Keratinocyte (primary cell): ENCODE measurements around the gene MYL5. TPM values are rescaled to one million over a fixed set of nuclear protein-coding genes. Genes with fewer than 3 reads are reported as not detected.

Source experiments
- DNase-seq: peaks from one replicate; pipeline ENCODE4 v3.0.0-alpha.2; 2011; ENCODE audit warnings: low read depth, missing footprints, low spot score
- FAIRE-seq: peaks from 2 replicates; lab custom pipeline; 2011; peaks lifted over from hg19 to GRCh38; lab: Jason Lieb, UNC
- H2AFZ ChIP-seq: 2 replicates; pipeline ENCODE4 v1.6.0; 2012; ENCODE audit warnings: low read length, control low read depth, inconsistent platforms; ENCODE audit not compliant: control insufficient read depth
- H3K27ac ChIP-seq: 2 replicates; pipeline ENCODE4 v1.5.1; 2011; ENCODE audit warnings: low read length; ENCODE audit not compliant: control insufficient read depth, insufficient read depth
- H3K27me3 ChIP-seq: 3 replicates; pipeline ENCODE4 v1.6.0; 2011; ENCODE audit warnings: low read length; ENCODE audit not compliant: control insufficient read depth, insufficient read depth; ENCODE audit errors: extremely low read depth
- H3K36me3 ChIP-seq, 2 experiments: 2 replicates in 1 of 2; 3 replicates in 1 of 2; pipeline ENCODE4 v1.5.1; 2011; ENCODE audit warnings: low read length in 2 of 2, mild to moderate bottlenecking in 1 of 2; ENCODE audit not compliant: control insufficient read depth in 2 of 2, insufficient read depth in 2 of 2; ENCODE audit errors: extremely low read depth in 1 of 2
- H3K4me1 ChIP-seq: 3 replicates; pipeline ENCODE4 v1.5.1; 2011; ENCODE audit warnings: low read length; ENCODE audit not compliant: control insufficient read depth, insufficient read depth; ENCODE audit errors: extremely low read depth
- H3K4me2 ChIP-seq: 3 replicates; pipeline ENCODE4 v1.6.0; 2011; ENCODE audit warnings: low read depth, low read length; ENCODE audit not compliant: control insufficient read depth, insufficient read depth; ENCODE audit errors: extremely low read depth
- H3K4me3 ChIP-seq, 3 experiments: fragments of 200-600 bp in 1 of 3; sonication (generic) in 1 of 3; 2 replicates in 2 of 3; 3 replicates in 1 of 3; pipeline ENCODE4 v1.5.1; 2011 to 2016; ENCODE audit warnings: low read length in 3 of 3, mild to moderate bottlenecking in 3 of 3, control low read depth in 2 of 3, inconsistent platforms in 1 of 3, low read depth in 1 of 3, mixed read lengths in 1 of 3, mixed run types in 1 of 3, moderate library complexity in 1 of 3; ENCODE audit not compliant: control insufficient read depth in 2 of 3, insufficient read depth in 2 of 3; ENCODE audit errors: extremely low read depth in 1 of 3
- H3K79me2 ChIP-seq: 2 replicates; pipeline ENCODE4 v1.6.0; 2012; ENCODE audit warnings: low read length; ENCODE audit not compliant: control insufficient read depth, insufficient read depth
- H3K9ac ChIP-seq: 3 replicates; pipeline ENCODE4 v1.6.0; 2011; ENCODE audit warnings: low read length; ENCODE audit not compliant: control insufficient read depth, insufficient read depth; ENCODE audit errors: extremely low read depth
- H3K9me1 ChIP-seq: 3 replicates; pipeline ENCODE4 v1.6.0; 2011; ENCODE audit warnings: low read length; ENCODE audit not compliant: control insufficient read depth, insufficient read depth; ENCODE audit errors: extremely low read depth
- H3K9me3 ChIP-seq: 2 replicates; pipeline ENCODE4 v1.5.1; 2012; ENCODE audit warnings: low read depth, low read length; ENCODE audit not compliant: control insufficient read depth
- H4K20me1 ChIP-seq: 3 replicates; pipeline ENCODE4 v1.6.0; 2011; ENCODE audit warnings: low read length; ENCODE audit not compliant: control insufficient read depth, insufficient read depth; ENCODE audit errors: extremely low read depth
- EZH2 ChIP-seq: IDR thresholded peaks from one replicate; pipeline ENCODE4 v1.6.1; 2012; ENCODE audit warnings: inconsistent platforms, mild to moderate bottlenecking, low read length, moderate library complexity
- dilution Hi-C: fragments of 300-500 bp; cut with MboI; formaldehyde crosslinking; loops from one replicate; pipeline ENCODE4 v1.7.0; 2020; ENCODE audit warnings: low sequenced_read_pairs; ENCODE audit not compliant: extremely low pct_ligation_motif_present
- polyA minus RNA-seq, 3 experiments: library from RNA; depleted of rRNA, polyadenylated mRNA; stranded (reverse); fragments of >200 nt; gene quantifications; 1 replicate in 1 of 3; 2 replicates in 1 of 3; 3 replicates in 1 of 3; pipeline ENCODE4 v1.2.3, GENCODE V29; 2011
- polyA plus RNA-seq, 5 experiments: library from polyadenylated mRNA; depleted of rRNA in 3 of 5; stranded (reverse) in 3 of 5; stranded (forward) in 1 of 5; unstranded in 1 of 5; fragments of >200 nt; gene quantifications; 1 replicate in 1 of 5; 2 replicates in 3 of 5; 3 replicates in 1 of 5; pipeline versions ENCODE4 v1.2.1 to v1.2.3, GENCODE V29; 2011 to 2012; ENCODE audit warnings: missing spikeins in 2 of 5, low read depth in 1 of 5, low replicate concordance in 1 of 5
- TF ChIP-seq, protein P1 (sequence below), 3 experiments: IDR thresholded peaks in 1 of 3; conservative IDR thresholded peaks in 1 of 3; optimal IDR thresholded peaks in 1 of 3; 2 replicates in 2 of 3; 3 replicates in 1 of 3; pipeline versions ENCODE3 to v1.5.1; 2011; ENCODE audit warnings: low read length in 3 of 3, mild to moderate bottlenecking in 3 of 3, moderate library complexity in 2 of 3, control low read depth in 1 of 3, inconsistent platforms in 1 of 3; ENCODE audit not compliant: insufficient read depth in 2 of 3; ENCODE audit errors: extremely low read depth in 1 of 3

MYL5 gene, protein sequence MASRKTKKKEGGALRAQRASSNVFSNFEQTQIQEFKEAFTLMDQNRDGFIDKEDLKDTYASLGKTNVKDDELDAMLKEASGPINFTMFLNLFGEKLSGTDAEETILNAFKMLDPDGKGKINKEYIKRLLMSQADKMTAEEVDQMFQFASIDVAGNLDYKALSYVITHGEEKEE
- polyA plus RNA-seq = 6.4 to 12.5 TPM (median 8.0 TPM) in 3 replicates
- polyA plus RNA-seq (2011; ENCODE audit: low read depth) = 5.7 TPM
- polyA plus RNA-seq (2011; cell fraction: cytosol; rRNA removed) = 6.8 and 10.3 TPM in 2 replicates
- polyA plus RNA-seq (2011; cell fraction: nucleus; rRNA removed) = 18.3 and 25.5 TPM in 2 replicates
- polyA plus RNA-seq (2012; ENCODE audit: low replicate concordance) = 6.6 and 8.3 TPM in 2 replicates
- 3.6 to 7.9 TPM (median 3.9 TPM) in 3 replicates for polyA minus RNA-seq
- not detected for polyA minus RNA-seq (2011; cell fraction: cytosol; rRNA and poly(A)+ RNA removed)
- polyA minus RNA-seq (2011; cell fraction: nucleus; rRNA and poly(A)+ RNA removed) = 5.9 and 9.0 TPM in 2 replicates

DNA sequence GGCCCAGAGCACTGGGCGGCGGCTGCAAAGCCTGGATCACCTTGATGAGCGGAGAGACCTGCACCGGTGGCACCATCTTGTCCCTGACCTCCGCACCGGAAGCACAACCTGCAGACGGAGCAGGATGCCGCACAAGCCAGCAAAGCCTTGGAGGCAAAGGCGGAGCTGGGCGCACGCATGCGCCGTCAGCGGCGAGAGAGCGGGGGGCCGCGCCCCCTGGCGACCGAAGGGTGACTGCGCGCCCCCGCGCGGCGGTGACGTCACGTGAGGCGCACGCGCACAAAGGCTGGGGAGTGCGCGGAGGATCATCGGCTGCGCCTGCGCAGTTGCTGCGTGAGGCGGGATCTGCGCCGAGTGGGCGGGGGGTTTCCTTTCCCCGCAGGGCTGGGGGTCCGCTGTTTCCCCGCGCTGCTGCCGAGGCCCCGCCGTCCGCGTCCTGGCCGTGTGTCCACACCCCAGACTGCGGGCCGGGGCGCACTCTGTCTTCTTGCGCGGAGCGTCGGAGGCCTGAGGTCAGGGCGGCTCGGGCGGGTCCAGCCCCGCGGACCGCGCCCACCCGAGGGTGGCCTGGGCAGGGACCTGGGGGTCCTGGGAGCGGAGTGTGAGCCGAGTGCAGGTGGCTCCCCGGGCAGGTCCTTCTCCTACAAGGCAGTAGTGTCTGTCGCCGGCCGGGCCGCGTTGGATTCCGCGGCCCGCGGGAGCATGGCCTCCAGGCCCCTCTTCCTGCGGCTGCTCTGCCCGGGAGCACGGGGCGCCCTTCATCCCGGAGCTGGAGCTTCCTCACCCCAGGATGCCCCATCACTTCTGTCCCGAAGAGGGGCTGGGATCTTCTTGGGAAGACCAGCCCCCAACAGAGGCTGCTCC, at the start of gene MYL5, which contains the start of gene ATP5ME:
TSS of gene MYL5 (plus strand) at position 371 of the 864 bp plus-strand sequence. CDS start 3,485 bp downstream, outside the sequence.
TSS of gene ATP5ME (minus strand) at position 105 of the 864 bp plus-strand sequence. CDS start at position 76, 29 bp downstream.
- H3K79me2 ChIP-seq = peaks cover 21% of the 10 kb centered on the region
- FAIRE-seq (peak; percentile 73), DNase-seq (peak; percentile 82)
- peak within 1 kb of the TSS; percentile 98 for H3K4me2 ChIP-seq
- H4K20me1 ChIP-seq = no peaks in the 10 kb centered on the region
- peak within 1 kb of the TSS; percentile 68 for H2AFZ ChIP-seq
- no peaks in the 10 kb centered on the region for H3K9me1 ChIP-seq
- peak within 1 kb of the TSS; percentile 95 for H3K27ac ChIP-seq
- peak within 1 kb of the TSS; percentile 91 to 95 (median 94) for H3K4me3 ChIP-seq
- TF ChIP-seq EZH2 = no peak
- TF ChIP-seq, protein P1, sequence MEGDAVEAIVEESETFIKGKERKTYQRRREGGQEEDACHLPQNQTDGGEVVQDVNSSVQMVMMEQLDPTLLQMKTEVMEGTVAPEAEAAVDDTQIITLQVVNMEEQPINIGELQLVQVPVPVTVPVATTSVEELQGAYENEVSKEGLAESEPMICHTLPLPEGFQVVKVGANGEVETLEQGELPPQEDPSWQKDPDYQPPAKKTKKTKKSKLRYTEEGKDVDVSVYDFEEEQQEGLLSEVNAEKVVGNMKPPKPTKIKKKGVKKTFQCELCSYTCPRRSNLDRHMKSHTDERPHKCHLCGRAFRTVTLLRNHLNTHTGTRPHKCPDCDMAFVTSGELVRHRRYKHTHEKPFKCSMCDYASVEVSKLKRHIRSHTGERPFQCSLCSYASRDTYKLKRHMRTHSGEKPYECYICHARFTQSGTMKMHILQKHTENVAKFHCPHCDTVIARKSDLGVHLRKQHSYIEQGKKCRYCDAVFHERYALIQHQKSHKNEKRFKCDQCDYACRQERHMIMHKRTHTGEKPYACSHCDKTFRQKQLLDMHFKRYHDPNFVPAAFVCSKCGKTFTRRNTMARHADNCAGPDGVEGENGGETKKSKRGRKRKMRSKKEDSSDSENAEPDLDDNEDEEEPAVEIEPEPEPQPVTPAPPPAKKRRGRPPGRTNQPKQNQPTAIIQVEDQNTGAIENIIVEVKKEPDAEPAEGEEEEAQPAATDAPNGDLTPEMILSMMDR (optimal IDR thresholded peaks at IDR 0.05 in 1 of 3, IDR thresholded peaks at IDR 0.05 in 1 of 3, conservative IDR thresholded peaks at IDR 0.05 in 1 of 3; ENCODE audit: extremely low read depth in 1 of 3, insufficient read depth in 2 of 3, low read length in 3 of 3) = peak in 2 of 3 experiments; percentile 93 to 97
- H3K4me1 ChIP-seq = peaks cover 29% of the 10 kb centered on the region
- dilution Hi-C loops = no loop called here
- H3K36me3 ChIP-seq = peaks cover 12 to 16% of the 10 kb centered on the region in 2 experiments
- H3K9ac ChIP-seq = peak within 1 kb of the TSS; percentile 98
- no peaks in the 10 kb centered on the region for H3K27me3 ChIP-seq
- no peaks in the 10 kb centered on the region for H3K9me3 ChIP-seq

DNA sequence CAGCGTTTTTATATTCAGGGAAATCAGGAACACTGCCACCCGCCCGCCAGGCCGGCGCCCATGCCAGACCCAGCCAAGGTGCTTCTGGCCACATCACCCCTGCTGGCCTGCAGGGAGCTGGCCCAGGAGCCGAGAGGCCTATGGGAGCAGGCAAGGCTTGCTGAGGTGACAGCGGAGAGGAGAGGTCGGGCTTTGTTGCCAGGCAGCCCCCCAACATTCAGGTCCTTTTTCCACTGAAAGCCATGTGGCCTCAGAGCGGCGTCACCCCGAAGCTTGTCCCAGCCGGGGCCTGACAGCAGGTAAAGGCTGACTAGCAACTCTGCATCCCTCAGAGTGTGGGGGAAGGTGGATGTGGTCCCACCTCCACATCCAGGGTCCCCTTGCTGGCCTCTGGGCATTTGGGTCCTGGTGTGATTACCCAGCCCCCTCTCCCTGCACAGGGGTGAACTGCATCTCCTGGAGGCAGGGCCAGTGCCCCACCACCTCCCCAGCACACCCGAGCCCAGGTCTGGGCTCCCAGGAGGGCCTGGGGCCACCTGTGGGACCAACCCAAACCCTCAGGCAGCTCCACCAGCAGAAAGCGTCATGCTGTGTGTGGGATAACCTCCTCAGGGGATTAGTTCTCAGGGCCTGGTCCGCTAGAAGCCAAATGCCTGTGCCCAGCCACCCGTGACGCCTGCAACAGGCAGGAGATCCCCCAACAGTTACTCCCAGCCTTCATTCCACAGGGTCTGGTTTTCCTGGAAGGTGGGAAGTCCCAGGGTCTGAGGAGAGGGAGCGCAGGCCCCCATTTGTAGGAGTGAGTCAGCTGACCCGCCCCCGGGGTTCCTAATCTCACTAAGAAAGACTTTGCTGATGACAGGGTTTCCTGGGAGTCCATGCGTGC, 49.4 kb upstream of the MYL5 start, which contains the start of gene PDE6B:
TSS of gene PDE6B (plus strand) at position 869 of the 886 bp plus-strand sequence. CDS start 54 bp downstream, outside the sequence.
- Histone ChIP-seq H3K36me3 (no peaks in the 10 kb centered on the region), H3K9me3 (peaks cover 3% of the 10 kb centered on the region), H3K4me3 (no peak within 1 kb of the TSS), H3K79me2 (no peaks in the 10 kb centered on the region), H2AFZ (no peak within 1 kb of the TSS), H3K4me2 (no peak within 1 kb of the TSS), H3K27ac (no peak within 1 kb of the TSS), H3K27me3 (no peaks in the 10 kb centered on the region), H3K4me1 (no peaks in the 10 kb centered on the region), H3K9ac (no peak within 1 kb of the TSS), H4K20me1 (no peaks in the 10 kb centered on the region), H3K9me1 (no peaks in the 10 kb centered on the region)
- dilution Hi-C loops = no loop called here
- FAIRE-seq (no peak), DNase-seq (no peak)
- TF ChIP-seq EZH2 = no peak
- TF ChIP-seq, protein P1 (optimal IDR thresholded peaks at IDR 0.05 in 1 of 3, IDR thresholded peaks at IDR 0.05 in 1 of 3, conservative IDR thresholded peaks at IDR 0.05 in 1 of 3; ENCODE audit: extremely low read depth in 1 of 3, insufficient read depth in 2 of 3, low read length in 3 of 3) = no peak
